H1 (cell line): ENCODE measurements around the gene AGT. TPM values are rescaled to one million over a fixed set of nuclear protein-coding genes. Genes with fewer than 3 reads are reported as not detected.

Source experiments
- CTCF ChIA-PET: fragments of 300-600 bp; sonication (Branson Sonifier 250); formaldehyde crosslinking; loops from one replicate; lab custom pipeline; 2021; ENCODE audit not compliant: partially characterized antibody; lab: Charles Lee
- POLR2A ChIA-PET: fragments of 300-600 bp; sonication (Branson Sonifier 250); formaldehyde crosslinking; loops from one replicate; lab custom pipeline; 2021; ENCODE audit warnings: inconsistent platforms; ENCODE audit not compliant: partially characterized antibody; lab: Charles Lee
- DNase-seq, 2 experiments: peaks; one replicate each; pipeline versions ENCODE4 v3.0.0 to v3.0.0-alpha.2; 2010 to 2022; ENCODE audit warnings: low spot score in 2 of 2, low read depth in 1 of 2, mixed read lengths in 1 of 2
- FAIRE-seq: peaks from 2 replicates; lab custom pipeline; 2011; peaks lifted over from hg19 to GRCh38; lab: Jason Lieb, UNC
- H2AFZ ChIP-seq: 2 replicates; pipeline ENCODE4 v1.8.1; 2012; ENCODE audit warnings: low read length, inconsistent platforms
- H2AK5ac ChIP-seq: 2 replicates; pipeline ENCODE4 v1.6.1; 2013; ENCODE audit warnings: low read depth, low read length
- H2BK120ac ChIP-seq: replicated peaks from 2 replicates; pipeline ENCODE3; 2013; ENCODE audit warnings: low read depth, low read length, inconsistent platforms
- H2BK12ac ChIP-seq: 2 replicates; pipeline ENCODE4 v1.6.1; 2013; ENCODE audit warnings: low read depth, low read length
- H2BK15ac ChIP-seq: 2 replicates; pipeline ENCODE4 v1.6.1; 2013; ENCODE audit warnings: low read length
- H2BK20ac ChIP-seq: 2 replicates; pipeline ENCODE4 v1.6.1; 2013; ENCODE audit warnings: low read length
- H2BK5ac ChIP-seq: 2 replicates; pipeline ENCODE4 v1.6.1; 2013; ENCODE audit warnings: low read depth, low read length
- H3K14ac ChIP-seq: 2 replicates; pipeline ENCODE4 v1.6.1; 2013; ENCODE audit warnings: inconsistent platforms; ENCODE audit not compliant: insufficient read length
- H3K18ac ChIP-seq: 2 replicates; pipeline ENCODE4 v1.6.1; 2013; ENCODE audit warnings: low read length; ENCODE audit errors: extremely low read depth
- H3K23ac ChIP-seq: 2 replicates; pipeline ENCODE4 v1.6.1; 2013; ENCODE audit warnings: inconsistent platforms; ENCODE audit not compliant: insufficient read length
- H3K23me2 ChIP-seq: 2 replicates; pipeline ENCODE4 v1.6.1; 2013; ENCODE audit warnings: low read depth, low read length
- H3K27ac ChIP-seq: 2 replicates; pipeline ENCODE4 v1.6.1; 2011; ENCODE audit warnings: low read depth, low read length, inconsistent platforms
- H3K27me3 ChIP-seq, 4 experiments: replicated peaks in 1 of 4; 1 replicate in 1 of 4; 2 replicates in 3 of 4; pipeline versions ENCODE4 v1.6.1 to v1.8.1; 2011 to 2013; ENCODE audit warnings: low read length in 3 of 4, mild to moderate bottlenecking in 3 of 4, inconsistent platforms in 2 of 4, mixed read lengths in 2 of 4, moderate library complexity in 1 of 4; ENCODE audit not compliant: control insufficient read depth in 3 of 4, insufficient read depth in 3 of 4; ENCODE audit errors: extremely low read depth in 1 of 4
- H3K36me3 ChIP-seq, 4 experiments: 2 replicates each; pipeline versions ENCODE4 v1.6.1 to v1.8.1; 2011 to 2013; ENCODE audit warnings: mild to moderate bottlenecking in 4 of 4, low read length in 3 of 4, moderate library complexity in 2 of 4, control low read depth in 1 of 4, inconsistent platforms in 1 of 4; ENCODE audit not compliant: insufficient read depth in 4 of 4, control insufficient read depth in 2 of 4
- H3K4ac ChIP-seq: replicated peaks from 2 replicates; pipeline ENCODE3; 2013; ENCODE audit warnings: low read length, low read depth, mixed read lengths, inconsistent platforms; ENCODE audit not compliant: insufficient read length
- H3K4me1 ChIP-seq, 4 experiments: replicated peaks in 1 of 4; 1 replicate in 1 of 4; 2 replicates in 3 of 4; pipeline versions ENCODE4 v1.6.1 to v1.8.1; 2011 to 2013; ENCODE audit warnings: low read length in 3 of 4, inconsistent platforms in 2 of 4, mixed read lengths in 1 of 4; ENCODE audit not compliant: insufficient read depth in 4 of 4, control insufficient read depth in 3 of 4
- H3K4me2 ChIP-seq, 2 experiments: 2 replicates each; pipeline versions ENCODE4 v1.6.1 to v1.8.1; 2011 to 2013; ENCODE audit warnings: low read depth in 2 of 2, low read length in 2 of 2, control low read depth in 1 of 2, inconsistent platforms in 1 of 2, mild to moderate bottlenecking in 1 of 2; ENCODE audit not compliant: insufficient read depth in 1 of 2
- H3K4me3 ChIP-seq, 4 experiments: fragments of 200-600, 300-600 bp in 1 of 4; sonication (generic), shearing (Covaris generic), sonication (Bioruptor Twin) in 1 of 4; 2 replicates each; pipeline versions ENCODE4 v1.5.1 to v1.8.1; 2011 to 2016; ENCODE audit warnings: low read length in 4 of 4, low read depth in 3 of 4, control low read depth in 2 of 4, inconsistent platforms in 2 of 4, mild to moderate bottlenecking in 2 of 4, mixed read lengths in 1 of 4, moderate library complexity in 1 of 4; ENCODE audit not compliant: insufficient read depth in 2 of 4; ENCODE audit errors: extremely low read depth in 1 of 4
- H3K56ac ChIP-seq: replicated peaks from 2 replicates; pipeline ENCODE3; 2013; ENCODE audit warnings: low read depth, mild to moderate bottlenecking, mixed read lengths, low read length, inconsistent platforms; ENCODE audit not compliant: insufficient read length
- H3K79me1 ChIP-seq: 2 replicates; pipeline ENCODE4 v1.6.1; 2013; ENCODE audit warnings: low read depth, low read length, control low read depth
- H3K79me2 ChIP-seq, 2 experiments: 2 replicates each; pipeline versions ENCODE4 v1.6.1 to v1.8.1; 2012 to 2013; ENCODE audit warnings: low read length in 2 of 2, mild to moderate bottlenecking in 2 of 2, inconsistent platforms in 1 of 2; ENCODE audit not compliant: insufficient read depth in 2 of 2, control insufficient read depth in 1 of 2
- H3K9ac ChIP-seq, 4 experiments: replicated peaks in 1 of 4; 1 replicate in 1 of 4; 2 replicates in 3 of 4; pipeline versions ENCODE4 v1.6.1 to v1.8.1; 2011 to 2013; ENCODE audit warnings: low read depth in 3 of 4, low read length in 3 of 4, control low read depth in 2 of 4, mild to moderate bottlenecking in 2 of 4, moderate library complexity in 2 of 4, inconsistent platforms in 1 of 4; ENCODE audit errors: extremely low read depth in 1 of 4
- H3K9me3 ChIP-seq, 2 experiments: 2 replicates each; pipeline versions ENCODE4 v1.6.1 to v1.8.1; 2012 to 2013; ENCODE audit warnings: mild to moderate bottlenecking in 2 of 2, moderate library complexity in 2 of 2, control low read depth in 1 of 2, inconsistent platforms in 1 of 2, low read depth in 1 of 2, low read length in 1 of 2, mixed read lengths in 1 of 2; ENCODE audit not compliant: insufficient read depth in 2 of 2
- H4K20me1 ChIP-seq, 2 experiments: replicated peaks in 1 of 2; 2 replicates each; pipeline versions ENCODE3 to v1.8.1; 2011 to 2013; ENCODE audit warnings: inconsistent platforms in 2 of 2, low read length in 2 of 2, mild to moderate bottlenecking in 1 of 2; ENCODE audit not compliant: insufficient read depth in 2 of 2, control insufficient read depth in 1 of 2
- H4K5ac ChIP-seq: 2 replicates; pipeline ENCODE4 v1.6.1; 2013; ENCODE audit warnings: low read length, low read depth, mixed read lengths, inconsistent platforms; ENCODE audit not compliant: insufficient read length
- H4K8ac ChIP-seq: 2 replicates; pipeline ENCODE4 v1.8.0; 2013; ENCODE audit warnings: mild to moderate bottlenecking, moderate library complexity, low read length, inconsistent platforms; ENCODE audit not compliant: insufficient read depth; ENCODE audit errors: extremely low read depth
- H4K91ac ChIP-seq: replicated peaks from 2 replicates; pipeline ENCODE3; 2013; ENCODE audit warnings: low read length, mixed read lengths, inconsistent platforms; ENCODE audit not compliant: insufficient read length
- BACH1 ChIP-seq: IDR thresholded peaks from 2 replicates; pipeline ENCODE4 v1.6.1; 2012; ENCODE audit warnings: low read length, improper control_type of control experiment
- BCL11A ChIP-seq, 2 experiments: IDR thresholded peaks; one replicate each; pipeline ENCODE4 v1.6.1; 2011; ENCODE audit warnings: low read depth in 2 of 2, low read length in 2 of 2, mild to moderate bottlenecking in 2 of 2
- CBX8 ChIP-seq: fragments of 300-800, 300-1000 bp; sonication (generic); IDR thresholded peaks from 2 replicates; pipeline ENCODE4 v1.7.1; 2016; ENCODE audit warnings: low read depth, low read length, borderline replicate concordance
- CEBPB ChIP-seq: IDR thresholded peaks from 2 replicates; pipeline ENCODE4 v1.6.1; 2012; ENCODE audit warnings: low read depth, low read length
- CHD2 ChIP-seq: IDR thresholded peaks from 2 replicates; pipeline ENCODE4 v1.6.1; 2012; ENCODE audit warnings: low read length, improper control_type of control experiment
- GTF2F1 ChIP-seq: IDR thresholded peaks from 2 replicates; pipeline ENCODE4 v1.6.1; 2012; ENCODE audit warnings: low read depth, low read length, improper control_type of control experiment, borderline replicate concordance
- KDM1A ChIP-seq: fragments of 200-600, 300-600 bp; sonication (generic); IDR thresholded peaks from 2 replicates; pipeline ENCODE4 v1.7.1; 2016; ENCODE audit warnings: mild to moderate bottlenecking, low read length, borderline replicate concordance
- POU5F1 ChIP-seq: IDR thresholded peaks from 2 replicates; pipeline ENCODE4 v1.6.1; 2011; ENCODE audit warnings: low read depth, mild to moderate bottlenecking, low read length, moderate library complexity
- RXRA ChIP-seq: IDR thresholded peaks from 2 replicates; pipeline ENCODE4 v1.6.1; 2011; ENCODE audit warnings: low read depth, mild to moderate bottlenecking, low read length, moderate library complexity; ENCODE audit not compliant: insufficient read depth
- SIRT6 ChIP-seq: IDR thresholded peaks from one replicate; pipeline ENCODE4 v1.7.1; 2012; ENCODE audit warnings: low read length, inconsistent platforms
- SP1 ChIP-seq: IDR thresholded peaks from 2 replicates; pipeline ENCODE4 v1.6.1; 2011; ENCODE audit warnings: low read depth, low read length
- SP4 ChIP-seq: IDR thresholded peaks from 2 replicates; pipeline ENCODE4 v1.6.1; 2012; ENCODE audit warnings: low read length, inconsistent platforms
- ZNF274 ChIP-seq: IDR thresholded peaks from 2 replicates; pipeline ENCODE4 v1.7.0; 2012; ENCODE audit warnings: low read length, borderline replicate concordance; ENCODE audit errors: extremely low read depth
- WGBS, 2 experiments: shearing (Covaris generic) in 1 of 2; methylation state at CpG; one replicate each; pipeline versions ENCODE4 v1.1.6 to v1.1.7; 2013 to 2015; ENCODE audit warnings: low lambda C conversion rate in 2 of 2, mixed read lengths in 2 of 2, inconsistent platforms in 1 of 2, low coverage in 1 of 2, missing lambda C conversion rate in 1 of 2; ENCODE audit not compliant: insufficient replicate concordance in 2 of 2, insufficient coverage in 1 of 2, insufficient read length in 1 of 2; ENCODE audit errors: extremely low coverage in 1 of 2, missing lambda C conversion rate in 1 of 2; 5-methylcytosine and 5-hydroxymethylcytosine counted together
- polyA plus RNA-seq, 7 experiments: library from polyadenylated mRNA; depleted of rRNA in 3 of 7; stranded (reverse) in 5 of 7; unstranded in 2 of 7; fragments of >200 nt in 5 of 7; fragments of 200-250 nt in 2 of 7; gene quantifications; 1 replicate in 5 of 7; 2 replicates in 1 of 7; 4 replicates in 1 of 7; pipeline versions ENCODE4 v1.2.1 to v1.2.3, GENCODE V29; 2011 to 2013; ENCODE audit warnings: missing spikeins in 2 of 7, mixed read lengths in 2 of 7
- total RNA-seq: library from RNA; stranded (reverse); fragmentation: NEBNext Ultra II Directional; extraction: Animal tissue kit (Norgen Biotek cat#: 25700); gene quantifications from 2 replicates; pipeline ENCODE4 v1.2.1, GENCODE V29; 2021

AGT gene
- total and polyA plus RNA-seq, 2 of the 8 experiments (the other 6 are each of a cell fraction or from before 2014, with no cell fraction given): 0.20 TPM; not detected in 1

DNA sequence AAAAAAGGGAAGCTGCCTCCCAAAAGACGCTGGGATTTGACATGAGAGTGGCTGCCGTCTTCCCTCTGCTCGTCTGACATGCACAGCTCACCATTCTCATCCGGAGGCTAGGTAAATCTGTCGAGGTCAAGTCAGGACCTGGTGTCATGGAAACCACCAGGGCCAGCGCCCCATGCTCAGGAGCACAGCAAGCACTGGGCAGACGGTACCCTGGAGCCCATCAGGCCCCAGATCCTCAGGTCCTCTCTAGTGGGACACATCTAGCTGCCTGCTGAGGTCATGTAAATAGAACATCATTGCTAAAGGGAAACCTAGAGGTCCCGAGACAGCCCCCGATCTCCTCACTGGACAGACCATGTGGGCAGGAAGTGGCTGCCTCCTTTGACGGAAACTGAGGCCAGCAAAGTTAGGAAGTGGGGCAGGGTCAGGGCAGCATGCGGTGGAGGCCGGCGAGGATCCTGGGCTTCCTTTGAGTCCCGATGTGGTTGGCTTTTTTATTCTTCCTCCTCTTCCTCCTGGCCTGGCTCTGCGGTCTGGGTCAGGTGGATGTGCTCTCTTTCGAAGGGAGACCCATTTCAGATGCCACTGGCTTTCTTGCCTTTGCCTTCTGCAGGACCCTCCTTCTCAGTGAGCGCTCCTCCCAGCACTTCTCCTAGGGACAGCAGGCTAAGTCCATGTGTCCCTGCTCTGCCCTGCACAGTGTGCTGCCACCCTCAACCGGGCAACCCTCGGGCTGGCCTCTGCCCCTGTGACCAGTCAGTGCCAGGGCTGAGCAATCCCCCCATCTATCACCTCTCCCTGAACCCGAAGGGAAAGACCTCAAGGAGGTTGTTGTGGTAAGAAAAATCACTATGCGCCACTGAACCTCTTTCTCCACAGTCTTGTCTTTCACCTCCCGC, 5.9 kb downstream of the AGT start:
- Histone ChIP-seq H3K23ac (no peak overlapping the region), H3K14ac (no peak overlapping the region), H4K5ac (no peak overlapping the region), H2BK15ac (no peak overlapping the region), H3K79me1 (no peaks in the 10 kb centered on the region), H3K27me3 (no peaks in the 10 kb centered on the region), H3K4me3 (no peak overlapping the region), H3K4ac (no peak overlapping the region), H2AFZ (no peak overlapping the region), H3K27ac (no peak overlapping the region), H3K4me1 (peaks cover 0 to 2% (median 0%) of the 10 kb centered on the region in 4 experiments; a peak in 2 of 7 replicates), H3K56ac (no peak overlapping the region), H2AK5ac (no peak overlapping the region), H4K91ac (no peak overlapping the region), H2BK120ac (no peak overlapping the region), H4K8ac (no peak overlapping the region; the same call in 1 of the 2 replicates), H4K20me1 (no peaks in the 10 kb centered on the region), H3K79me2 (no peaks in the 10 kb centered on the region), H2BK5ac (no peak overlapping the region), H3K9me3 (no peaks in the 10 kb centered on the region), H2BK20ac (no peak overlapping the region), H2BK12ac (no peak overlapping the region), H3K36me3 (no peaks in the 10 kb centered on the region), H3K9ac (no peak overlapping the region), H3K4me2 (no peak overlapping the region), H3K23me2 (no peaks in the 10 kb centered on the region), H3K18ac (no peak overlapping the region)
- FAIRE-seq (no peak), DNase-seq (no peak)
- CTCF ChIA-PET: interaction anchor here (0.9 to 1.6 kb wide), 2 partner anchors 10 to 21 kb away, joined by 3 to 5 read pairs; no protein-coding TSS in a partner anchor
- POLR2A ChIA-PET: interaction anchor here (0.6 kb wide), 1 partner anchor 529 kb away, joined by 3 read pairs; no protein-coding TSS in a partner anchor
- 85% methylated on average over 22 of the region's 22 CpGs; no CpG with 5 or more reads in 1 of the 2 experiments for WGBS, 2 experiments
- no peak for TF ChIP-seq SIRT6
- no peak for TF ChIP-seq SP4
- TF ChIP-seq CEBPB: no peak
- TF ChIP-seq KDM1A: no peak
- TF ChIP-seq ZNF274: no peak
- no peak for TF ChIP-seq BACH1
- TF ChIP-seq POU5F1: no peak
- no peak for TF ChIP-seq CHD2
- no peak for TF ChIP-seq BCL11A (IDR thresholded peaks at IDR 0.05; ENCODE audit: low read depth in 2 of 2, low read length in 2 of 2)
- no peak for TF ChIP-seq RXRA
- TF ChIP-seq CBX8: no peak
- TF ChIP-seq SP1: no peak
- TF ChIP-seq GTF2F1: no peak
